CD4-positive, CD25-positive, alpha-beta regulatory T cell (primary cell): ENCODE measurements around the gene CORO1C. TPM values are rescaled to one million over a fixed set of nuclear protein-coding genes. Genes with fewer than 3 reads are reported as not detected.
"Not testable (repeated sequence)": the region's sequence is repeated elsewhere in the genome, so short reads cannot be mapped to it uniquely, and the experiment has no call there.

Experiments
- ATAC-seq, 2 donors: fragments of 150-1000 bp; cut with Tn5 transposase; one replicate each; pipeline ENCODE4 v1.10.0; 2021; ENCODE audit warnings: low read depth in 2 of 2, moderate number of reproducible peaks in 2 of 2, moderate library complexity in 1 of 2
- DNase-seq, 3 donors: peaks; one replicate each; pipeline versions ENCODE4 v3.0.0 to v3.0.0-alpha.2; 2012 to 2022; ENCODE audit warnings: mixed read lengths in 1 of 3
- H3K27ac ChIP-seq: one replicate; pipeline ENCODE4 v1.7.0; 2013; ENCODE audit warnings: mild to moderate bottlenecking, low read length; ENCODE audit not compliant: insufficient read depth, poor library complexity, severe bottlenecking
- H3K27me3 ChIP-seq: one replicate; pipeline ENCODE4 v1.7.0; 2013; ENCODE audit warnings: low read length; ENCODE audit not compliant: control insufficient read depth, insufficient read depth
- H3K36me3 ChIP-seq: one replicate; pipeline ENCODE4 v1.7.0; 2013; ENCODE audit warnings: mild to moderate bottlenecking, low read length, moderate library complexity; ENCODE audit not compliant: control insufficient read depth, insufficient read depth
- H3K4me1 ChIP-seq: 2 replicates; pipeline ENCODE4 v1.7.0; 2013; ENCODE audit warnings: mild to moderate bottlenecking, low read length; ENCODE audit not compliant: insufficient read depth, control insufficient read depth, poor library complexity, severe bottlenecking
- H3K4me3 ChIP-seq: one replicate; pipeline ENCODE4 v1.7.0; 2013; ENCODE audit warnings: low read depth, mild to moderate bottlenecking, low read length, moderate library complexity
- H3K9me3 ChIP-seq, 2 experiments: 1 replicate in 1 of 2; 2 replicates in 1 of 2; pipeline ENCODE4 v1.7.0; 2013; ENCODE audit warnings: low read length in 2 of 2, mild to moderate bottlenecking in 1 of 2, moderate library complexity in 1 of 2; ENCODE audit not compliant: control insufficient read depth in 2 of 2
- H3K27ac Mint-ChIP-seq, 3 donors: one replicate each; pipeline ENCODE4 v1.8.0; 2020 to 2022; ENCODE audit warnings: mild to moderate bottlenecking in 3 of 3, mixed read lengths in 3 of 3, moderate library complexity in 2 of 3
- H3K27me3 Mint-ChIP-seq: one replicate; pipeline ENCODE4 v1.8.0; 2022; ENCODE audit warnings: mild to moderate bottlenecking, mixed read lengths
- H3K36me3 Mint-ChIP-seq: one replicate; pipeline ENCODE4 v1.8.0; 2020; ENCODE audit warnings: mixed read lengths
- H3K4me1 Mint-ChIP-seq, 4 donors: one replicate each; pipeline ENCODE4 v1.8.0; 2020 to 2022; ENCODE audit warnings: mixed read lengths in 4 of 4, mild to moderate bottlenecking in 1 of 4
- H3K4me3 Mint-ChIP-seq, 4 donors: one replicate each; pipeline ENCODE4 v1.8.0; 2020 to 2022; ENCODE audit warnings: mild to moderate bottlenecking in 4 of 4, mixed read lengths in 4 of 4, moderate library complexity in 3 of 4
- H3K9me3 Mint-ChIP-seq, 7 donors: one replicate each; pipeline ENCODE4 v1.8.0; 2020 to 2022; ENCODE audit warnings: mixed read lengths in 7 of 7, mild to moderate bottlenecking in 3 of 7, moderate library complexity in 2 of 7
- polyA plus RNA-seq, 4 donors: library from polyadenylated mRNA; unstranded; fragments of 300-500 nt; fragmentation: Illumina TruSeq; gene quantifications; one replicate each; pipeline ENCODE4 v1.2.3, GENCODE V29; 2021
- total RNA-seq: library from RNA; stranded (reverse); gene quantifications from one replicate; pipeline ENCODE4 v1.2.3, GENCODE V29; 2022

CORO1C gene
- total and polyA plus RNA-seq, 5 donors from 2014 or later: 9.4 to 22.8 (median 21.2) TPM

- H3K27me3 ChIP-seq: no peaks in the 10 kb centered on the region
- DNase-seq: no peak
- Mint-ChIP-seq H3K27me3 (peaks cover 5% of the 10 kb centered on the region), H3K9me3 (no peaks in the 10 kb centered on the region), H3K36me3 (no peaks in the 10 kb centered on the region), H3K27ac (no peak overlapping the region), H3K4me3 (no peak overlapping the region), H3K4me1 (peaks cover 0 to 1% (median 0%) of the 10 kb centered on the region in 4 donors)
- no peak overlapping the region for H3K4me3 ChIP-seq
- no peak for ATAC-seq
- H3K9me3 ChIP-seq: no peaks in the 10 kb centered on the region
- no peaks in the 10 kb centered on the region for H3K4me1 ChIP-seq
- no peaks in the 10 kb centered on the region for H3K36me3 ChIP-seq
- no peak overlapping the region for H3K27ac ChIP-seq
These were observed 20.5 kb upstream of the CORO1C start for GRCh38 chr12:108751821-108752220.

- H3K4me1 ChIP-seq, ATAC-seq, H3K36me3 Mint-ChIP-seq, H3K27me3 ChIP-seq, H3K9me3 Mint-ChIP-seq, DNase-seq, H3K27ac Mint-ChIP-seq, H3K9me3 ChIP-seq, H3K36me3 ChIP-seq, H3K4me1 Mint-ChIP-seq, H3K27me3 Mint-ChIP-seq, H3K4me3 ChIP-seq, H3K27ac ChIP-seq, H3K4me3 Mint-ChIP-seq: not testable (repeated sequence)
These were observed 19.7 kb upstream of the CORO1C start for GRCh38 chr12:108751003-108751402.

DNA sequence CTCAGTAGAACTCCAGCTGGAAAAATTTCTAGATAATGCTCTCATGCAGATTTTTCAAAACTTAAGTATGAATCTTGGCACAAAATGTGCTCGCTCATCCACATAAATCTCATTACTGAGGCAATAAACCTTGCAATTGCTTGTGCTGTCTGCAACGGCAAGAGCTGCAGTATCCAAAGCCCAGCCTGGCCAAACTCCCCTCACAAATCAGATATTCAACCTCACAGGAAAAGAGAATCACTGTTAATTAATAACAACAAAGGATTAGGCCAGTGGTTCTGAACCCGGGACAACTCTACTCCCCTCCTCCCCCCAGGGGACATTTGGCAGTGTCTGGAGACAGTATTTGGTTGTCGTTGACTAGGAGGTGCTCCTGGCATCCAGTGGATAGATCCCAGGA, 19.2 kb upstream of the CORO1C start:
- Mint-ChIP-seq H3K27ac (no peak overlapping the region), H3K27me3 (peaks cover 5% of the 10 kb centered on the region), H3K36me3 (no peaks in the 10 kb centered on the region), H3K9me3 (no peaks in the 10 kb centered on the region), H3K4me1 (peaks cover 0 to 1% (median 0%) of the 10 kb centered on the region in 4 donors), H3K4me3 (no peak overlapping the region)
- H3K9me3 ChIP-seq: no peaks in the 10 kb centered on the region
- ATAC-seq (no peak), DNase-seq (no peak)
- H3K27ac ChIP-seq: no peak overlapping the region
- no peaks in the 10 kb centered on the region for H3K4me1 ChIP-seq
- no peaks in the 10 kb centered on the region for H3K36me3 ChIP-seq
- H3K27me3 ChIP-seq: no peaks in the 10 kb centered on the region
- H3K4me3 ChIP-seq: no peak overlapping the region

- H3K27me3 Mint-ChIP-seq: peaks cover 7% of the 10 kb centered on the region
- peaks cover 0 to 1% (median 0%) of the 10 kb centered on the region in 4 donors for H3K4me1 Mint-ChIP-seq
- no peak overlapping the region for H3K27ac Mint-ChIP-seq
- H3K9me3 Mint-ChIP-seq: no peaks in the 10 kb centered on the region
- H3K4me3 Mint-ChIP-seq: no peak overlapping the region
- Histone ChIP-seq H3K27me3 (no peaks in the 10 kb centered on the region), H3K27ac (no peak overlapping the region), H3K36me3 (no peaks in the 10 kb centered on the region), H3K4me3 (no peak overlapping the region), H3K4me1 (no peaks in the 10 kb centered on the region), H3K9me3 (no peaks in the 10 kb centered on the region)
- DNase-seq (no peak), ATAC-seq (no peak)
- H3K36me3 Mint-ChIP-seq: no peaks in the 10 kb centered on the region
These were observed 16.2 kb upstream of the CORO1C start for GRCh38 chr12:108747563-108747962.

GRCh38 chr12:108745641-108746040, 14.3 kb upstream of the CORO1C start:
- no peak overlapping the region for H3K27ac Mint-ChIP-seq
- H3K4me3 Mint-ChIP-seq: no peak overlapping the region
- Histone ChIP-seq H3K36me3 (no peaks in the 10 kb centered on the region), H3K27me3 (no peaks in the 10 kb centered on the region), H3K4me3 (no peak overlapping the region), H3K4me1 (no peaks in the 10 kb centered on the region), H3K9me3 (no peaks in the 10 kb centered on the region), H3K27ac (no peak overlapping the region)
- H3K36me3 Mint-ChIP-seq: no peaks in the 10 kb centered on the region
- peaks cover 13% of the 10 kb centered on the region for H3K27me3 Mint-ChIP-seq
- no peaks in the 10 kb centered on the region for H3K4me1 Mint-ChIP-seq
- DNase-seq (no peak), ATAC-seq (no peak)
- H3K9me3 Mint-ChIP-seq: no peaks in the 10 kb centered on the region

- no peak overlapping the region for H3K27ac Mint-ChIP-seq
- H3K36me3 ChIP-seq: no peaks in the 10 kb centered on the region
- no peak for ATAC-seq
These were observed 12.9 kb upstream of the CORO1C start for GRCh38 chr12:108744021-108744897.

DNA sequence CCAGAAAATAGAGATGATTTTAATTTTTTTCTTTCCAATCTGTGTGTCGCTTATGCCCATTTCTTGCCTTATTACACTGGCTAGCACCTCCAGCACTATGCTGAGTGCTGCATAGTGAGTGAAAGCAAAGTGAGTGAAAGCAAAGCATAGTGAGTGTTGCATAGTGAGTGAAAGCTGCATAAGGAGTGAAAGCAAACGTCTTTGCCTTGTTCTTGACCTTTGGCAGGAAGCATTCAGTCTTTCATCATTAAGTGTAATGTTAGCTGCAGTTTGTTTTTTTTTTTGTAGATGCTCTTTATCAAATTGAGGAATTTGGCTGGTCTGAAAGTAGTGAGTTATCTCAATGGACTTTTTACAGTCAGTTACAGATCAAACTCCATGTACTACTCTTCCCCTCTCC, 6.9 kb upstream of the CORO1C start:
- DNase-seq (peak in 1 of 3 donors; percentile 20), ATAC-seq (no peak)
- no peaks in the 10 kb centered on the region for H3K27me3 ChIP-seq
- Mint-ChIP-seq H3K27me3 (peaks cover 32% of the 10 kb centered on the region), H3K4me1 (peaks cover 0 to 4% (median 3%) of the 10 kb centered on the region in 4 donors), H3K9me3 (peaks cover 0 to 1% (median 0%) of the 10 kb centered on the region in 7 donors), H3K27ac (no peak overlapping the region), H3K36me3 (no peaks in the 10 kb centered on the region), H3K4me3 (no peak overlapping the region)
- no peaks in the 10 kb centered on the region for H3K4me1 ChIP-seq
- H3K36me3 ChIP-seq: no peaks in the 10 kb centered on the region
- H3K9me3 ChIP-seq: no peaks in the 10 kb centered on the region
- no peak overlapping the region for H3K4me3 ChIP-seq
- H3K27ac ChIP-seq: no peak overlapping the region

More at GRCh38 chr12:108744021-108744897, 12.9 kb upstream of the CORO1C start:
- Mint-ChIP-seq H3K36me3 (no peaks in the 10 kb centered on the region), H3K27me3 (peaks cover 26% of the 10 kb centered on the region), H3K4me3 (peak overlapping the region in 1 of 4 donors; percentile 4), H3K4me1 (no peaks in the 10 kb centered on the region), H3K9me3 (peaks cover 0 to 1% (median 0%) of the 10 kb centered on the region in 7 donors)
- Histone ChIP-seq H3K4me3 (no peak overlapping the region), H3K9me3 (no peaks in the 10 kb centered on the region), H3K27me3 (no peaks in the 10 kb centered on the region), H3K4me1 (no peaks in the 10 kb centered on the region), H3K27ac (no peak overlapping the region)
- DNase-seq: no peak

- Histone ChIP-seq H3K4me1 (peaks cover 9% of the 10 kb centered on the region), H3K36me3 (no peaks in the 10 kb centered on the region), H3K27me3 (no peaks in the 10 kb centered on the region), H3K27ac (no peak overlapping the region), H3K9me3 (no peaks in the 10 kb centered on the region), H3K4me3 (no peak overlapping the region)
- ATAC-seq (no peak), DNase-seq (no peak)
- peaks cover 4 to 13% (median 9%) of the 10 kb centered on the region in 4 donors for H3K4me1 Mint-ChIP-seq
- no peak overlapping the region for H3K4me3 Mint-ChIP-seq
- H3K27me3 Mint-ChIP-seq: peaks cover 31% of the 10 kb centered on the region
- H3K9me3 Mint-ChIP-seq: peaks cover 0 to 1% (median 0%) of the 10 kb centered on the region in 7 donors
- no peaks in the 10 kb centered on the region for H3K36me3 Mint-ChIP-seq
- no peak overlapping the region for H3K27ac Mint-ChIP-seq
These were observed 4.5 kb upstream of the CORO1C start for GRCh38 chr12:108735855-108736254.
